ENCODE results near the gene PRSS53.

The PRSS53 gene

GRCh38 chr16:31083981-31084380, 4.8 kb downstream of the PRSS53 start:
- H3K9me3 ChIP-seq (ENCODE audit: insufficient read depth, low read length, severe bottlenecking) = no peaks in the 10 kb centered on the region
- TF ChIP-seq EZH2 (IDR thresholded peaks at IDR 0.05; ENCODE audit: borderline replicate concordance, low read depth, low read length, severe bottlenecking) (no peak), CTCF (IDR thresholded peaks at IDR 0.05; ENCODE audit: borderline replicate concordance, extremely low read depth, low read length, poor library complexity, severe bottlenecking) (no peak)
- no peak overlapping the region for H3K4me3 ChIP-seq (ENCODE audit: low read depth in 1 of 2, low read length in 2 of 2)
- no peak for DNase-seq
- peaks cover 15% of the 10 kb centered on the region for H3K4me1 ChIP-seq (ENCODE audit: insufficient read depth, low read length)
- no peak overlapping the region for H3K9ac ChIP-seq (ENCODE audit: low read depth, low read length)
- H3K27ac ChIP-seq (ENCODE audit: low read length) = no peak overlapping the region
- no peak for ATAC-seq (ENCODE audit: insufficient read depth, low read depth)
- H4K20me1 ChIP-seq (ENCODE audit: insufficient read depth, low read length) = peaks cover 59% of the 10 kb centered on the region
- H3K4me2 ChIP-seq (ENCODE audit: insufficient read depth, low read length) = no peak overlapping the region
- no peak overlapping the region for H2AFZ ChIP-seq (ENCODE audit: low read depth, low read length)
- H3K79me2 ChIP-seq (ENCODE audit: insufficient read depth, low read length) = peaks cover 33% of the 10 kb centered on the region
- H3K27me3 ChIP-seq (ENCODE audit: insufficient read depth, low read length, poor library complexity) = no peaks in the 10 kb centered on the region
- peaks cover 91% of the 10 kb centered on the region for H3K36me3 ChIP-seq (ENCODE audit: insufficient read depth, low read length)

- no peak overlapping the region for H3K27ac ChIP-seq (ENCODE audit: low read length)
- H3K27me3 ChIP-seq (ENCODE audit: insufficient read depth, low read length, poor library complexity) = no peaks in the 10 kb centered on the region
- ATAC-seq (ENCODE audit: insufficient read depth, low read depth) (no peak), DNase-seq (no peak)
- peaks cover 37% of the 10 kb centered on the region for H3K79me2 ChIP-seq (ENCODE audit: insufficient read depth, low read length)
- TF ChIP-seq CTCF (IDR thresholded peaks at IDR 0.05; ENCODE audit: borderline replicate concordance, extremely low read depth, low read length, poor library complexity, severe bottlenecking) (no peak), EZH2 (IDR thresholded peaks at IDR 0.05; ENCODE audit: borderline replicate concordance, low read depth, low read length, severe bottlenecking) (no peak)
- peaks cover 91% of the 10 kb centered on the region for H3K36me3 ChIP-seq (ENCODE audit: insufficient read depth, low read length)
- H3K4me3 ChIP-seq (ENCODE audit: low read depth in 1 of 2, low read length in 2 of 2) = no peak overlapping the region
- no peak overlapping the region for H2AFZ ChIP-seq (ENCODE audit: low read depth, low read length)
- no peak overlapping the region for H3K9ac ChIP-seq (ENCODE audit: low read depth, low read length)
- peaks cover 59% of the 10 kb centered on the region for H4K20me1 ChIP-seq (ENCODE audit: insufficient read depth, low read length)
- no peaks in the 10 kb centered on the region for H3K9me3 ChIP-seq (ENCODE audit: insufficient read depth, low read length, severe bottlenecking)
- no peak overlapping the region for H3K4me2 ChIP-seq (ENCODE audit: insufficient read depth, low read length)
- H3K4me1 ChIP-seq (ENCODE audit: insufficient read depth, low read length) = peaks cover 15% of the 10 kb centered on the region
Observed at GRCh38 chr16:31083556-31083955, 5.2 kb downstream of the PRSS53 start.

GRCh38 chr16:31083081-31083480, 5.7 kb downstream of the PRSS53 start:
- TF ChIP-seq EZH2 (IDR thresholded peaks at IDR 0.05; ENCODE audit: borderline replicate concordance, low read depth, low read length, severe bottlenecking) (no peak), CTCF (IDR thresholded peaks at IDR 0.05; ENCODE audit: borderline replicate concordance, extremely low read depth, low read length, poor library complexity, severe bottlenecking) (no peak)
- DNase-seq (no peak), ATAC-seq (ENCODE audit: insufficient read depth, low read depth) (no peak)
- H3K4me1 ChIP-seq (ENCODE audit: insufficient read depth, low read length) = peaks cover 15% of the 10 kb centered on the region
- H3K27me3 ChIP-seq (ENCODE audit: insufficient read depth, low read length, poor library complexity) = no peaks in the 10 kb centered on the region
- peaks cover 42% of the 10 kb centered on the region for H3K79me2 ChIP-seq (ENCODE audit: insufficient read depth, low read length)
- H2AFZ ChIP-seq (ENCODE audit: low read depth, low read length) = no peak overlapping the region
- no peak overlapping the region for H3K4me3 ChIP-seq (ENCODE audit: low read depth in 1 of 2, low read length in 2 of 2)
- no peak overlapping the region for H3K4me2 ChIP-seq (ENCODE audit: insufficient read depth, low read length)
- H3K9me3 ChIP-seq (ENCODE audit: insufficient read depth, low read length, severe bottlenecking) = no peaks in the 10 kb centered on the region
- no peak overlapping the region for H3K27ac ChIP-seq (ENCODE audit: low read length)
- H4K20me1 ChIP-seq (ENCODE audit: insufficient read depth, low read length) = peaks cover 59% of the 10 kb centered on the region
- peaks cover 93% of the 10 kb centered on the region for H3K36me3 ChIP-seq (ENCODE audit: insufficient read depth, low read length)
- H3K9ac ChIP-seq (ENCODE audit: low read depth, low read length) = no peak overlapping the region
